Measurements from ENCODE around the gene GINS1. TPM values are rescaled to one million over a fixed set of nuclear protein-coding genes. Genes with fewer than 3 reads are reported as not detected.
"Not testable (repeated sequence)": the region's sequence is repeated elsewhere in the genome, so short reads cannot be mapped to it uniquely, and the experiment has no call there.

The GINS1 gene
- total RNA-seq, 1 donor from 2014 or later = not detected

DNA sequence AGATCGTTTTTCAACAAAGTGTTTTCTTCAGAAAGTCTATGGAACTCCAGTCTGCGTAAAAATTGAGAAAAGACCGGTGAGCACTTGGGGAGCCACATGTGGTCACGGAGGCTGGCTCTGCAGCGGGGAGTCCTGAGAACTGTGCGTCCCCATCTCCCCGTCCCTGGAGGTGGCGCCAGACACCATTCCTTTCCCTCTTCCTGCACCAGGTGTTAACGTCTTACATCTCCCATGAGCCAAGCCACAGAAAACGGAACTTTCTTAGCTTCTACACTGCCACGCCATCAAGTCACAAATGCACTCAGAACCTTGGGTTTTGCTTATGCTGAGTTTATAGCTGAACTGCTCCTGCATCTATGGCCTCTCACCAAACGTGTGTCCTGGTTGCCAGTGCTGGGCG, 62.6 kb downstream of the GINS1 start:
- Histone ChIP-seq H3K4me3 (no peak overlapping the region), H3K27ac (no peak overlapping the region), H3K9me3 (no peaks in the 10 kb centered on the region), H3K36me3 (peaks cover 37 to 60% of the 10 kb centered on the region in 2 donors), H3K27me3 (no peaks in the 10 kb centered on the region), H3K4me1 (no peaks in the 10 kb centered on the region)
- DNase-seq (ENCODE audit: low spot score in 2 of 2) = no peak
- intact Hi-C loops (cut with DNase I) = no loop called here
- TF ChIP-seq CTCF (IDR thresholded peaks at IDR 0.05) = peak in 1 of 3 experiments; percentile 11

- Histone ChIP-seq H3K36me3 (peaks cover 40 to 57% of the 10 kb centered on the region in 2 donors), H3K27me3 (no peaks in the 10 kb centered on the region), H3K9me3 (no peaks in the 10 kb centered on the region), H3K4me3 (no peak overlapping the region), H3K4me1 (no peaks in the 10 kb centered on the region), H3K27ac (no peak overlapping the region)
- intact Hi-C loops (cut with DNase I) = no loop called here
- no peak for DNase-seq (ENCODE audit: low spot score in 2 of 2)
- no peak for TF ChIP-seq CTCF (IDR thresholded peaks at IDR 0.05)
These were observed 63.5 kb downstream of the GINS1 start for GRCh38 chr20:25471020-25471419.

GRCh38 chr20:25473297-25473696, 65.8 kb downstream of the GINS1 start:
- intact Hi-C loops (cut with DNase I); H3K27me3 ChIP-seq; H3K4me3 ChIP-seq; DNase-seq (ENCODE audit: low spot score in 2 of 2); H3K27ac ChIP-seq; H3K9me3 ChIP-seq; H3K4me1 ChIP-seq: not testable (repeated sequence)
- H3K36me3 ChIP-seq = peaks cover 43 to 58% of the 10 kb centered on the region in 2 donors

GRCh38 chr20:25476106-25477013, 68.9 kb downstream of the GINS1 start:
- DNase-seq (ENCODE audit: low spot score in 2 of 2) = no peak
- no peaks in the 10 kb centered on the region for H3K9me3 ChIP-seq
- H3K36me3 ChIP-seq = peaks cover 53% of the 10 kb centered on the region in 2 donors
- no peak for TF ChIP-seq CTCF (IDR thresholded peaks at IDR 0.05)
- H3K4me3 ChIP-seq = no peak overlapping the region
- no peaks in the 10 kb centered on the region for H3K27me3 ChIP-seq
- intact Hi-C loops (cut with DNase I) = no loop called here
- no peak overlapping the region for H3K27ac ChIP-seq
- no peaks in the 10 kb centered on the region for H3K4me1 ChIP-seq

DNA sequence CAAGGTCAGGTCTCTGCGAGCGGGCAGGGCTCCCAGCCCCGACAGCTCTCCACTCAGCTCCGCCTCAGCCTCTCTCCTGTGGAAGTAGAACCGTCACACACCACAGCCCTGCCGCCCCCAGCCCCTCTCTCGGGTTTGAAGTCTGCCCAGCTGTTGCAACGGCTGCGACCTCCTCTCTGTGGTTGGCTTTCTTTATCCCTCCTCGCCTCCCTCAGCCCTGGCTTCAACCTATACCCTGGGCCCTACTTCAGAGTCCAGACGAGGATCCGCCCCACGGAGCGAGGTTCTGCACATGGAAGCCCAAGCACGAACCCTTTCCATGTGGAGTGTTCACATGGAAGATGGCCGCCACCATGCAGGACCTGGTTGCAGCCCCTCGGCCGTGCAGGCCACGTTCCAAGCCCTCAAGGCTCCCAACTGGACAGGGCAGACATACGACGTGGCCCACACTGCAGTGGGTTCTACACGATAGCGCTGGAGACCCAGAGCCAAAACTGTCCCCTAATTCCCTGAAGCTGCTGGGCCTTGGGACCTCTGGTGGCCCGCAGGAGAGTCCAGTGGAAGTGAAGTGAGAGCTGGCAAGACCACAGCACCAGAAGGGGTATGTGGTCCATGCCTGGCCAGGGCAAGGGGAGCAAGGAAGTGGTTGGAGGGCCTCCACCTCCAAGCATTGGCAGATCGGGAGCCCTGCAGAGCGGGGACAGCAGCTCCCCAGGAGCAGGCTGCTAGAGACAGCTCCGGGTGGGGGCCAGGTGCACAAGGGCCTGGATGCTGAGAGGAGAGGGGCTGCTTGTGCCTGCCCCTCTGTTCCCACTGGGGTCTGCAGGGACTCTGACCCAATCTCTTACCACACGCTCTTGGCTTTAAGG, 69.8 kb downstream of the GINS1 start:
- H3K4me1 ChIP-seq = no peaks in the 10 kb centered on the region
- intact Hi-C loops (cut with DNase I) = no loop called here
- H3K27ac ChIP-seq = no peak overlapping the region
- H3K27me3 ChIP-seq = no peaks in the 10 kb centered on the region
- H3K4me3 ChIP-seq = no peak overlapping the region
- TF ChIP-seq CTCF (IDR thresholded peaks at IDR 0.05) = no peak
- no peaks in the 10 kb centered on the region for H3K9me3 ChIP-seq
- peaks cover 62% of the 10 kb centered on the region in 2 donors for H3K36me3 ChIP-seq
- no peak for DNase-seq (ENCODE audit: low spot score in 2 of 2)

Data from ascending aorta (tissue), 2 donors.